HCT116 (cell line): Measurements from ENCODE around the gene ATXN1. TPM values are rescaled to one million over a fixed set of nuclear protein-coding genes. Genes with fewer than 3 reads are reported as not detected.

Experiments
- ATAC-seq: fragments of 200-7000 bp; cut with Tn5 transposase; 2 replicates; pipeline ENCODE4 v1.9.1; 2020; ENCODE audit warnings: mild to moderate bottlenecking, moderate library complexity
- BruUV-seq: library from RNA; stranded (reverse); fragments of 400-500 nt; replicated peaks from 2 replicates; lab custom pipeline; 2021; lab: Mats Ljungman, UMichigan
- CTCF ChIA-PET: fragments of 300-600 bp; sonication (Branson Sonifier 250); formaldehyde crosslinking; loops from one replicate; lab custom pipeline; 2021; ENCODE audit warnings: antibody characterized with exemption; lab: Charles Lee
- POLR2A ChIA-PET: fragments of 300-600, 350-600 bp; sonication (Branson Sonifier 250); formaldehyde crosslinking; loops from one replicate; lab custom pipeline; 2021; ENCODE audit warnings: antibody characterized with exemption; lab: Charles Lee
- RAD21 ChIA-PET, 2 experiments: fragments of 300-600 bp; sonication (Branson Sonifier 250); formaldehyde crosslinking; loops; one replicate each; lab custom pipeline; 2023; ENCODE audit warnings: low total read pairs in 2 of 2; ENCODE audit not compliant: uncharacterized antibody in 2 of 2, unreplicated experiment in 2 of 2, low non-redundant PET in 1 of 2; lab: Charles Lee
- DNase-seq: peaks from one replicate; pipeline ENCODE4 v3.0.0-alpha.2; 2010; ENCODE audit warnings: low read depth, low spot score
- H2AFZ ChIP-seq: fragments of 200-600 bp; shearing (Covaris generic), sonication (generic); 2 replicates; pipeline ENCODE4 v1.6.1; 2017; ENCODE audit warnings: low read depth, mixed run types, mixed read lengths, antibody characterized with exemption, low read length; ENCODE audit not compliant: poor library complexity, severe bottlenecking
- H3K27ac ChIP-seq: 2 replicates; pipeline ENCODE4 v1.5.1; 2012; ENCODE audit warnings: low read depth, low read length
- H3K27me3 ChIP-seq: fragments of 200-600 bp; sonication (generic); 2 replicates; pipeline ENCODE4 v1.6.1; 2016; ENCODE audit warnings: mixed run types, low read length, mixed read lengths; ENCODE audit not compliant: insufficient read depth
- H3K36me3 ChIP-seq, 2 experiments: fragments of 200-500 bp in 1 of 2; fragments of 200-600 bp in 1 of 2; sonication (Bioruptor generic) in 1 of 2; sonication (generic) in 1 of 2; 2 replicates each; pipeline versions ENCODE4 v1.5.1 to v1.6.1; 2014 to 2016; ENCODE audit warnings: low read length in 2 of 2, inconsistent platforms in 1 of 2, mixed read lengths in 1 of 2, mixed run types in 1 of 2; ENCODE audit not compliant: insufficient read depth in 2 of 2, control insufficient read depth in 1 of 2
- H3K4me1 ChIP-seq, 2 experiments: fragments of 200-600 bp in 1 of 2; sonication (generic) in 1 of 2; 2 replicates each; pipeline versions ENCODE4 v1.5.1 to v1.6.1; 2012 to 2017; ENCODE audit warnings: low read length in 2 of 2, inconsistent platforms in 1 of 2, mild to moderate bottlenecking in 1 of 2, mixed read lengths in 1 of 2, mixed run types in 1 of 2, moderate library complexity in 1 of 2; ENCODE audit not compliant: insufficient read depth in 2 of 2, control insufficient read depth in 1 of 2
- H3K4me2 ChIP-seq: fragments of 200-600 bp; sonication (generic); 2 replicates; pipeline ENCODE4 v1.6.1; 2017; ENCODE audit warnings: mixed run types, low read length, mixed read lengths
- H3K4me3 ChIP-seq, 2 experiments: fragments of 200-600 bp in 1 of 2; sonication (generic) in 1 of 2; replicated peaks in 1 of 2; 2 replicates each; pipeline ENCODE4 v1.5.1; 2011 to 2016; ENCODE audit warnings: low read length in 2 of 2, control low read depth in 1 of 2, low read depth in 1 of 2, mild to moderate bottlenecking in 1 of 2, mixed read lengths in 1 of 2, mixed run types in 1 of 2
- H3K79me2 ChIP-seq: fragments of 200-600 bp; sonication (generic); 2 replicates; pipeline ENCODE4 v1.6.1; 2017; ENCODE audit warnings: mild to moderate bottlenecking, mixed run types, low read length, moderate library complexity, mixed read lengths; ENCODE audit not compliant: insufficient read depth
- H3K9ac ChIP-seq: fragments of 200-600 bp; sonication (generic); 2 replicates; pipeline ENCODE4 v1.6.1; 2016; ENCODE audit warnings: low read length, mixed read lengths
- H3K9me2 ChIP-seq: fragments of 200-600 bp; sonication (generic), shearing (Covaris generic); 2 replicates; pipeline ENCODE4 v1.6.1; 2017; ENCODE audit warnings: mixed run types, mild to moderate bottlenecking, moderate library complexity; ENCODE audit not compliant: insufficient read depth
- H3K9me3 ChIP-seq, 2 experiments: fragments of 200-500 bp in 1 of 2; fragments of 200-600 bp in 1 of 2; sonication (Bioruptor generic) in 1 of 2; sonication (generic) in 1 of 2; 2 replicates each; pipeline ENCODE4 v1.6.1; 2014 to 2017; ENCODE audit warnings: low read length in 2 of 2, mixed read lengths in 2 of 2, inconsistent platforms in 1 of 2, low read depth in 1 of 2, mild to moderate bottlenecking in 1 of 2, mixed run types in 1 of 2, moderate library complexity in 1 of 2; ENCODE audit not compliant: control insufficient read depth in 1 of 2, insufficient read depth in 1 of 2
- H4K20me1 ChIP-seq: fragments of 200-600 bp; sonication (generic), shearing (Covaris generic); 2 replicates; pipeline ENCODE4 v1.6.1; 2017; ENCODE audit warnings: mixed run types, mild to moderate bottlenecking, moderate library complexity; ENCODE audit not compliant: insufficient read depth
- CBX3 ChIP-seq: IDR thresholded peaks from 2 replicates; pipeline ENCODE4 v1.6.1; 2012; ENCODE audit warnings: low read depth
- POLR2AphosphoS5 ChIP-seq: IDR thresholded peaks from 2 replicates; pipeline ENCODE4 v1.6.1; 2011; ENCODE audit warnings: mild to moderate bottlenecking, low read depth, low read length, moderate library complexity
- SIN3A ChIP-seq: IDR thresholded peaks from 2 replicates; pipeline ENCODE4 v1.6.1; 2012; ENCODE audit warnings: low read depth
- intact Hi-C: fragments of 100-400 bp; cut with micrococcal nuclease; formaldehyde crosslinking; loops from 2 replicates; pipeline ENCODE4 v1.10.0; 2022
- total RNA-seq: library from RNA; stranded (reverse); gene quantifications from one replicate; pipeline ENCODE4 v1.2.1, GENCODE V29; 2021; ENCODE audit not compliant: unreplicated experiment
- TF ChIP-seq, protein P1 (sequence below): IDR thresholded peaks from 2 replicates; pipeline ENCODE4 v1.6.1; 2012; ENCODE audit warnings: low read depth

Gene ATXN1
- total RNA-seq, 1 experiment from 2014 or later: 21.0 TPM

DNA sequence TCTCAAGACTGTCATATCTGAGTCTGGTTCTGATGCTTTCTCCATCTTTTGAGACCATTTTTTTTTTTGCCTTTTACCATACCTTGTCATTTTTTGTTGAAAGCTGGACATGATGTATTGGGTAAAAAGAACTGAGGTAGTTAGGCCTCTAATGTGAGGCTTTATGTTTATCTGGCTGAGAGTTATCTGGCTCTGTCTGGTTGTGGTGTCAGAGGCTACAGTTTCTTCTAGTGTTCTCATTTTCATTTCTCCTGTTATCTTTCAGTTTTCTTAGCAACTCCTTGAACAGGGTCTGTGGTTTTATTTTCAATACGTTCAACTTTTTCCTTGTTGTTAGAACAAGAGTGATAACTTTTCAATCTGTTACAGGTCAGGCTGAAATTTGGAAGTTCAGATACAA, 49.2 kb upstream of the ATXN1 start (continued):
- TF ChIP-seq, protein P1, sequence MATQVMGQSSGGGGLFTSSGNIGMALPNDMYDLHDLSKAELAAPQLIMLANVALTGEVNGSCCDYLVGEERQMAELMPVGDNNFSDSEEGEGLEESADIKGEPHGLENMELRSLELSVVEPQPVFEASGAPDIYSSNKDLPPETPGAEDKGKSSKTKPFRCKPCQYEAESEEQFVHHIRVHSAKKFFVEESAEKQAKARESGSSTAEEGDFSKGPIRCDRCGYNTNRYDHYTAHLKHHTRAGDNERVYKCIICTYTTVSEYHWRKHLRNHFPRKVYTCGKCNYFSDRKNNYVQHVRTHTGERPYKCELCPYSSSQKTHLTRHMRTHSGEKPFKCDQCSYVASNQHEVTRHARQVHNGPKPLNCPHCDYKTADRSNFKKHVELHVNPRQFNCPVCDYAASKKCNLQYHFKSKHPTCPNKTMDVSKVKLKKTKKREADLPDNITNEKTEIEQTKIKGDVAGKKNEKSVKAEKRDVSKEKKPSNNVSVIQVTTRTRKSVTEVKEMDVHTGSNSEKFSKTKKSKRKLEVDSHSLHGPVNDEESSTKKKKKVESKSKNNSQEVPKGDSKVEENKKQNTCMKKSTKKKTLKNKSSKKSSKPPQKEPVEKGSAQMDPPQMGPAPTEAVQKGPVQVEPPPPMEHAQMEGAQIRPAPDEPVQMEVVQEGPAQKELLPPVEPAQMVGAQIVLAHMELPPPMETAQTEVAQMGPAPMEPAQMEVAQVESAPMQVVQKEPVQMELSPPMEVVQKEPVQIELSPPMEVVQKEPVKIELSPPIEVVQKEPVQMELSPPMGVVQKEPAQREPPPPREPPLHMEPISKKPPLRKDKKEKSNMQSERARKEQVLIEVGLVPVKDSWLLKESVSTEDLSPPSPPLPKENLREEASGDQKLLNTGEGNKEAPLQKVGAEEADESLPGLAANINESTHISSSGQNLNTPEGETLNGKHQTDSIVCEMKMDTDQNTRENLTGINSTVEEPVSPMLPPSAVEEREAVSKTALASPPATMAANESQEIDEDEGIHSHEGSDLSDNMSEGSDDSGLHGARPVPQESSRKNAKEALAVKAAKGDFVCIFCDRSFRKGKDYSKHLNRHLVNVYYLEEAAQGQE: no peak
- no peak for TF ChIP-seq POLR2AphosphoS5
- TF ChIP-seq, all 23 proteins: peak for 0

DNA sequence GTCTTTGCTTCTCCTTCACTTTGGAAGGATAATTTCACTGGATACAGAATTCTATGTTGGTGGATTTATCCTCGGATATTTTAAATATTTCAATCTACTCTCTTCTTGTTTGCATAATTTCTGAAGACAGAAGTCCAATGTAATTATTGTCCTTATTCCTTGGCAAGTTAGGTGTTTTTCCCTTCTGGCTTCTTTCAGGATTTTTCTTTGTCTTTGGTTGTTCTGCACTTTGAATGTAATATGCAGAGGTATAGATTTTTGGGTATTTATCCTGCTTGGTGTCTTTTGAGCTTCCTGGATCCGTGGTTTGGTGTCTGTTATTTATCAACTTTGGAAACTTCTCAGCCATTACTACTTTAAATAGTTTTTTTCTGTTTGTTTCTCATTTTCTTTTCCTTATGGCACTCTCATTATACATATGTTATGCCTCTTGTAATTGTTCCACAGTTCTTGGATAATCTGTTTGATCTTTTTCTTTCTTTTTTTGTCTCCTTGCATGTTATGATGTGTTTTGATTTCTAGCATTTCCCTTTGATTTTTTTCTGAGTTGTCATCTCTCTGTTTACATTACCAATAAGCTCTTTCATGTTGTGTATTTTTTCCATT, 48.6 kb upstream of the ATXN1 start:
- H3K4me1 ChIP-seq: no peaks in the 10 kb centered on the region
- no peak overlapping the region for H3K27ac ChIP-seq
- RAD21 ChIA-PET: no interaction called here
- H3K36me3 ChIP-seq: no peaks in the 10 kb centered on the region
- CTCF ChIA-PET: no interaction called here
- H2AFZ ChIP-seq: no peak overlapping the region
- DNase-seq (no peak), ATAC-seq (no peak)
- H3K27me3 ChIP-seq: no peaks in the 10 kb centered on the region
- intact Hi-C loops: no loop called here
- no peak overlapping the region for H3K4me3 ChIP-seq
- no peak overlapping the region for H3K4me2 ChIP-seq
- TF ChIP-seq SIN3A: no peak
- TF ChIP-seq CBX3: peak; percentile 87; the same call in 1 of the 2 replicates
- no TSS peak for BruUV-seq
- H3K9me3 ChIP-seq: peaks cover 0 to 24% of the 10 kb centered on the region in 2 experiments; a peak in 1 of 4 replicates
- POLR2A ChIA-PET: no interaction called here
- H3K9me2 ChIP-seq: no peaks in the 10 kb centered on the region
- H4K20me1 ChIP-seq: no peaks in the 10 kb centered on the region
- H3K79me2 ChIP-seq: no peaks in the 10 kb centered on the region
- H3K9ac ChIP-seq: no peak overlapping the region
